ENCODE measurements around the gene ARL10.

The ARL10 gene

GRCh38 chr5:176353533-176353932 lies 11.8 kb upstream of the ARL10 start:
- Mint-ChIP-seq H3K36me3 (ENCODE audit: low read depth) (peaks cover 50% of the 10 kb centered on the region), H3K4me3 (no peak overlapping the region), H3K4me1 (ENCODE audit: low read depth) (peaks cover 15% of the 10 kb centered on the region), H3K27ac (no peak overlapping the region), H3K27me3 (ENCODE audit: low read depth) (no peaks in the 10 kb centered on the region), H3K9me3 (no peaks in the 10 kb centered on the region)

- Mint-ChIP-seq H3K4me1 (ENCODE audit: low read depth) (peaks cover 21% of the 10 kb centered on the region), H3K9me3 (no peaks in the 10 kb centered on the region), H3K36me3 (ENCODE audit: low read depth) (peaks cover 36% of the 10 kb centered on the region), H3K27ac (no peak overlapping the region), H3K4me3 (no peak overlapping the region), H3K27me3 (ENCODE audit: low read depth) (no peaks in the 10 kb centered on the region)
These were observed 9.7 kb upstream of the ARL10 start for GRCh38 chr5:176355400-176356178.

GRCh38 chr5:176356179-176356566 lies 9.1 kb upstream of the ARL10 start:
- Mint-ChIP-seq H3K9me3 (no peaks in the 10 kb centered on the region), H3K4me1 (ENCODE audit: low read depth) (peaks cover 21% of the 10 kb centered on the region), H3K36me3 (ENCODE audit: low read depth) (peaks cover 33% of the 10 kb centered on the region), H3K27ac (no peak overlapping the region), H3K4me3 (no peak overlapping the region), H3K27me3 (ENCODE audit: low read depth) (no peaks in the 10 kb centered on the region)

GRCh38 chr5:176359658-176360057 lies 5.6 kb upstream of the ARL10 start:
- Mint-ChIP-seq H3K27ac (peak overlapping the region; percentile 76), H3K4me3 (peak overlapping the region; percentile 73), H3K27me3 (ENCODE audit: low read depth) (no peaks in the 10 kb centered on the region), H3K9me3 (no peaks in the 10 kb centered on the region), H3K36me3 (ENCODE audit: low read depth) (peaks cover 17% of the 10 kb centered on the region), H3K4me1 (ENCODE audit: low read depth) (peaks cover 28% of the 10 kb centered on the region)

- Mint-ChIP-seq H3K27ac (peak overlapping the region; percentile 96), H3K4me3 (peak overlapping the region; percentile 98)
These were observed 4.3 kb upstream of the ARL10 start for GRCh38 chr5:176360894-176361436.

GRCh38 chr5:176361437-176362232 lies 3.7 kb upstream of the ARL10 start, which contains the start of gene KIAA1191:
Gene KIAA1191, minus strand, starts transcription at chr5:176361764. Its CDS starts 2,256 bp downstream, at chr5:176359508.
- peaks cover 31% of the 10 kb centered on the region for H3K4me1 Mint-ChIP-seq (ENCODE audit: low read depth)
- no peaks in the 10 kb centered on the region for H3K9me3 Mint-ChIP-seq
- H3K27me3 Mint-ChIP-seq (ENCODE audit: low read depth): no peaks in the 10 kb centered on the region
- peak within 1 kb of the TSS; percentile 98 for H3K4me3 Mint-ChIP-seq
- H3K27ac Mint-ChIP-seq: peak within 1 kb of the TSS; percentile 96
- H3K36me3 Mint-ChIP-seq (ENCODE audit: low read depth): peaks cover 14% of the 10 kb centered on the region

More at GRCh38 chr5:176360894-176361436, 4.3 kb upstream of the ARL10 start:
- Mint-ChIP-seq H3K27me3 (ENCODE audit: low read depth) (no peaks in the 10 kb centered on the region), H3K36me3 (ENCODE audit: low read depth) (peaks cover 14% of the 10 kb centered on the region), H3K9me3 (no peaks in the 10 kb centered on the region), H3K4me1 (ENCODE audit: low read depth) (peaks cover 31% of the 10 kb centered on the region)

- Mint-ChIP-seq H3K4me1 (ENCODE audit: low read depth) (peaks cover 31% of the 10 kb centered on the region), H3K27me3 (ENCODE audit: low read depth) (no peaks in the 10 kb centered on the region), H3K36me3 (ENCODE audit: low read depth) (peaks cover 14% of the 10 kb centered on the region), H3K27ac (peak overlapping the region; percentile 96), H3K9me3 (no peaks in the 10 kb centered on the region), H3K4me3 (peak overlapping the region; percentile 98)
These were observed 3.1 kb upstream of the ARL10 start for GRCh38 chr5:176362233-176362490.

- H3K27me3 Mint-ChIP-seq (ENCODE audit: low read depth): no peaks in the 10 kb centered on the region
- H3K9me3 Mint-ChIP-seq: no peaks in the 10 kb centered on the region
- peaks cover 14% of the 10 kb centered on the region for H3K36me3 Mint-ChIP-seq (ENCODE audit: low read depth)
- H3K4me3 Mint-ChIP-seq: peak overlapping the region; percentile 62
- peak overlapping the region; percentile 36 for H3K27ac Mint-ChIP-seq
- peaks cover 25% of the 10 kb centered on the region for H3K4me1 Mint-ChIP-seq (ENCODE audit: low read depth)
These were observed 429 bp upstream of the ARL10 start for GRCh38 chr5:176364765-176365350.

- H3K27me3 Mint-ChIP-seq (ENCODE audit: low read depth): no peaks in the 10 kb centered on the region
- peaks cover 24% of the 10 kb centered on the region for H3K4me1 Mint-ChIP-seq (ENCODE audit: low read depth)
- H3K27ac Mint-ChIP-seq: peak overlapping the region; percentile 72
These were observed 1.1 kb downstream of the ARL10 start for GRCh38 chr5:176366232-176366894.

GRCh38 chr5:176368726-176369125 lies 3.4 kb downstream of the ARL10 start:
- H3K9me3 Mint-ChIP-seq: no peaks in the 10 kb centered on the region
- H3K4me1 Mint-ChIP-seq (ENCODE audit: low read depth): peaks cover 12% of the 10 kb centered on the region
- no peak overlapping the region for H3K27ac Mint-ChIP-seq
- H3K4me3 Mint-ChIP-seq: no peak overlapping the region
- no peaks in the 10 kb centered on the region for H3K27me3 Mint-ChIP-seq (ENCODE audit: low read depth)
- H3K36me3 Mint-ChIP-seq (ENCODE audit: low read depth): peaks cover 15% of the 10 kb centered on the region

More at GRCh38 chr5:176366232-176366894, 1.1 kb downstream of the ARL10 start:
- no peaks in the 10 kb centered on the region for H3K9me3 Mint-ChIP-seq
- H3K36me3 Mint-ChIP-seq (ENCODE audit: low read depth): peaks cover 13% of the 10 kb centered on the region
- peak overlapping the region; percentile 75 for H3K4me3 Mint-ChIP-seq

GRCh38 chr5:176369934-176370711 lies 4.8 kb downstream of the ARL10 start:
- H3K36me3 Mint-ChIP-seq (ENCODE audit: low read depth): peaks cover 15% of the 10 kb centered on the region
- H3K27ac Mint-ChIP-seq: no peak overlapping the region
- no peak overlapping the region for H3K4me3 Mint-ChIP-seq
- H3K27me3 Mint-ChIP-seq (ENCODE audit: low read depth): no peaks in the 10 kb centered on the region
- H3K4me1 Mint-ChIP-seq (ENCODE audit: low read depth): peaks cover 9% of the 10 kb centered on the region
- no peaks in the 10 kb centered on the region for H3K9me3 Mint-ChIP-seq

GRCh38 chr5:176371621-176372539 lies 6.6 kb downstream of the ARL10 start:
- Mint-ChIP-seq H3K27me3 (ENCODE audit: low read depth) (no peaks in the 10 kb centered on the region), H3K9me3 (no peaks in the 10 kb centered on the region), H3K27ac (no peak overlapping the region), H3K36me3 (ENCODE audit: low read depth) (peaks cover 19% of the 10 kb centered on the region), H3K4me1 (ENCODE audit: low read depth) (peaks cover 9% of the 10 kb centered on the region), H3K4me3 (no peak overlapping the region)
